K562 (cell line): ENCODE data around the gene SP6. TPM values are rescaled to one million over a fixed set of nuclear protein-coding genes. Genes with fewer than 3 reads are reported as not detected.

Experiments used
- ATAC-seq: fragments of 200-7000 bp; cut with Tn5 transposase; 3 replicates; pipeline ENCODE4 v1.9.1; 2020; ENCODE audit warnings: moderate library complexity
- BruUV-seq: library from RNA; stranded (reverse); fragments of 400-500 nt; replicated peaks from 2 replicates; lab custom pipeline; 2021; lab: Mats Ljungman, UMichigan
- CTCF ChIA-PET: fragments of 300-600 bp; formaldehyde crosslinking; extraction: SDS; loops from one replicate; lab custom pipeline; 2021; ENCODE audit warnings: low intra/inter-chr PET ratio; lab: Yijun Ruan, JAX
- POLR2A ChIA-PET: fragments of 300-600, 350-650 bp; sonication (Branson Sonifier 250); formaldehyde crosslinking; extraction: SDS; loops from one replicate; lab custom pipeline; 2021; ENCODE audit warnings: antibody characterized with exemption, inconsistent platforms; lab: Yijun Ruan, JAX
- DNase-seq, 4 experiments: peaks; one replicate each; pipeline versions ENCODE4 v3.0.0 to v3.0.0-alpha.2; 2011 to 2018; ENCODE audit warnings: low spot score in 3 of 4, mixed read lengths in 3 of 4; ENCODE audit errors: extremely low read depth in 1 of 4
- FAIRE-seq: peaks from 2 replicates; lab custom pipeline; 2011; peaks lifted over from hg19 to GRCh38; lab: Jason Lieb, UNC
- H2AFZ ChIP-seq: 2 replicates; pipeline ENCODE4 v1.6.0; 2011; ENCODE audit warnings: low read depth, low read length, control low read depth, inconsistent platforms
- H3K27ac ChIP-seq: fragments of 200-600 bp; 3 replicates; pipeline ENCODE4 v1.8.0; 2011; ENCODE audit warnings: low read depth, mild to moderate bottlenecking, control low read depth, inconsistent platforms, low read length, moderate library complexity, mixed read lengths; ENCODE audit errors: extremely low read depth
- H3K27me3 ChIP-seq, 2 experiments: fragments of 300-600 bp in 1 of 2; 2 replicates in 1 of 2; 3 replicates in 1 of 2; pipeline versions ENCODE4 v1.6.0 to v1.8.0; 2011; ENCODE audit warnings: inconsistent platforms in 2 of 2, low read length in 2 of 2, mild to moderate bottlenecking in 1 of 2, mixed read lengths in 1 of 2, moderate library complexity in 1 of 2; ENCODE audit not compliant: control insufficient read depth in 2 of 2, insufficient read depth in 2 of 2
- H3K36me3 ChIP-seq: fragments of 300-600 bp; 3 replicates; pipeline ENCODE4 v1.8.0; 2011; ENCODE audit warnings: mild to moderate bottlenecking, low read length, inconsistent platforms; ENCODE audit not compliant: control insufficient read depth, insufficient read depth
- H3K4me1 ChIP-seq, 2 experiments: fragments of 200-600 bp in 1 of 2; replicated peaks in 1 of 2; 2 replicates in 1 of 2; 3 replicates in 1 of 2; pipeline versions ENCODE4 v1.5.1 to v1.8.0; 2011; ENCODE audit warnings: inconsistent platforms in 2 of 2, low read length in 2 of 2, mild to moderate bottlenecking in 1 of 2, mixed read lengths in 1 of 2, moderate library complexity in 1 of 2; ENCODE audit not compliant: control insufficient read depth in 2 of 2, insufficient read depth in 2 of 2
- H3K4me2 ChIP-seq: 2 replicates; pipeline ENCODE4 v1.6.1; 2011; ENCODE audit warnings: low read length, control low read depth, inconsistent platforms, mixed read lengths; ENCODE audit not compliant: insufficient read depth
- H3K4me3 ChIP-seq: fragments of 200-600 bp; sonication (generic), shearing (Covaris generic); 2 replicates; pipeline ENCODE4 v1.5.1; 2016; ENCODE audit warnings: control low read depth, inconsistent platforms
- H3K79me2 ChIP-seq: fragments of 200-600 bp; 3 replicates; pipeline ENCODE4 v1.8.0; 2011; ENCODE audit warnings: low read length, inconsistent platforms; ENCODE audit not compliant: control insufficient read depth, insufficient read depth
- H3K9ac ChIP-seq, 2 experiments: 2 replicates each; pipeline versions ENCODE4 v1.6.0 to v1.6.1; 2011; ENCODE audit warnings: low read depth in 2 of 2, low read length in 2 of 2, control low read depth in 1 of 2, inconsistent platforms in 1 of 2, mild to moderate bottlenecking in 1 of 2, mixed read lengths in 1 of 2; ENCODE audit not compliant: insufficient read depth in 1 of 2
- H3K9me1 ChIP-seq: one replicate; pipeline ENCODE4 v1.6.0; 2011; ENCODE audit warnings: inconsistent platforms, mild to moderate bottlenecking, low read length, moderate library complexity; ENCODE audit not compliant: control insufficient read depth, insufficient read depth
- H3K9me3 ChIP-seq: replicated peaks from 2 replicates; pipeline ENCODE4 v1.5.1; 2011; ENCODE audit warnings: low read depth, low read length, inconsistent platforms; ENCODE audit not compliant: control insufficient read depth, insufficient read depth
- H4K20me1 ChIP-seq: replicated peaks from 2 replicates; pipeline ENCODE4 v1.6.1; 2011; ENCODE audit warnings: low read length, inconsistent platforms, mixed read lengths; ENCODE audit not compliant: control insufficient read depth, insufficient read depth
- ATF1 ChIP-seq, 2 experiments: fragments of 450-650 bp in 1 of 2; IDR thresholded peaks; 2 replicates each; pipeline ENCODE4 v1.6.1; 2016; ENCODE audit warnings: missing compliant biosample characterization in 1 of 2, missing genetic modification characterization in 1 of 2
- E2F1 ChIP-seq: sonication (generic); formaldehyde crosslinking; IDR thresholded peaks from 2 replicates; pipeline ENCODE4 v1.8.1; 2023; ENCODE audit warnings: mild to moderate bottlenecking, missing genetic modification reagents, moderate library complexity
- FOXP1 ChIP-seq: sonication (generic); formaldehyde crosslinking; IDR thresholded peaks from 2 replicates; pipeline ENCODE4 v1.8.0; 2022; ENCODE audit warnings: mild to moderate bottlenecking, missing genetic modification reagents
- GABPB2 ChIP-seq: fragments of 250-450 bp; sonication (Bioruptor Pico); conservative IDR thresholded peaks from 2 replicates; pipeline ENCODE4 v1.5.1; 2021; ENCODE audit warnings: mild to moderate bottlenecking
- SNRNP70 ChIP-seq: fragments of 200-400 bp; formaldehyde crosslinking; optimal IDR thresholded peaks from 2 replicates; pipeline ENCODE3; 2017; ENCODE audit warnings: low read depth, low read length
- SRSF9 ChIP-seq: fragments of 200-400 bp; formaldehyde crosslinking; IDR thresholded peaks from 2 replicates; pipeline ENCODE4 v1.6.1; 2017; ENCODE audit warnings: low read depth, low read length, borderline replicate concordance
- TAF1 ChIP-seq: IDR thresholded peaks from 2 replicates; pipeline ENCODE4 v1.6.1; 2011; ENCODE audit warnings: mild to moderate bottlenecking, low read length, moderate library complexity; ENCODE audit not compliant: insufficient read depth, control insufficient read depth, severe bottlenecking; ENCODE audit errors: extremely low read depth
- THRAP3 ChIP-seq: fragments of 450-650 bp; IDR thresholded peaks from 2 replicates; pipeline ENCODE4 v1.6.1; 2016; ENCODE audit warnings: mild to moderate bottlenecking, inconsistent platforms, borderline replicate concordance
- UBTF ChIP-seq, 2 experiments: IDR thresholded peaks; 2 replicates each; pipeline ENCODE4 v1.6.1; 2012; ENCODE audit warnings: improper control_type of control experiment in 2 of 2, low read depth in 2 of 2, low read length in 2 of 2, borderline replicate concordance in 1 of 2
- VEZF1 ChIP-seq: fragments of 200-800 bp; sonication (Bioruptor generic); IDR thresholded peaks from 2 replicates; pipeline ENCODE4 v1.6.1; 2017; ENCODE audit warnings: missing genetic modification characterization, missing compliant biosample characterization
- ZBTB1 ChIP-seq: sonication (generic); formaldehyde crosslinking; IDR thresholded peaks from 2 replicates; pipeline ENCODE4 v1.8.1; 2023; ENCODE audit warnings: missing genetic modification reagents, low read depth, mild to moderate bottlenecking, borderline replicate concordance
- ZBTB8A ChIP-seq: fragments of 450-650 bp; IDR thresholded peaks from 2 replicates; pipeline ENCODE4 v1.6.1; 2018; ENCODE audit warnings: mild to moderate bottlenecking, moderate library complexity; ENCODE audit not compliant: partially characterized antibody
- ZFP1 ChIP-seq: fragments of 450-650 bp; formaldehyde crosslinking; IDR thresholded peaks from 2 replicates; pipeline ENCODE4 v1.4.0; 2020; ENCODE audit warnings: mild to moderate bottlenecking, mixed read lengths
- ZNF175 ChIP-seq: fragments of 200-800 bp; sonication (Bioruptor generic); IDR thresholded peaks from 2 replicates; pipeline ENCODE4 v1.6.1; 2016; ENCODE audit warnings: low read depth, mild to moderate bottlenecking, missing genetic modification characterization, missing compliant biosample characterization
- ZNF408 ChIP-seq: fragments of 250-450 bp; sonication (Bioruptor Pico); IDR thresholded peaks from 2 replicates; pipeline ENCODE4 v1.4.0; 2020; ENCODE audit warnings: low read depth, mild to moderate bottlenecking, moderate library complexity
- ZNF444 ChIP-seq: fragments of 250-450 bp; sonication (Bioruptor Pico); IDR thresholded peaks from 2 replicates; pipeline ENCODE4 v1.4.0; 2020; ENCODE audit warnings: mild to moderate bottlenecking, moderate library complexity
- WGBS: fragments of 100-300 bp; shearing (Covaris generic); methylation state at CpG from one replicate; pipeline ENCODE4 v1.1.6; 2016; ENCODE audit warnings: low coverage, mixed read lengths; ENCODE audit not compliant: insufficient coverage; ENCODE audit errors: missing lambda C conversion rate; 5-methylcytosine and 5-hydroxymethylcytosine counted together
- in situ Hi-C: fragments of 300-500 bp; cut with MboI; formaldehyde crosslinking; loops from 4 replicates; pipeline ENCODE4 v1.15.0; 2018; ENCODE audit warnings: inconsistent platforms, mixed read lengths
- intact Hi-C: fragments of 100-400 bp; cut with micrococcal nuclease; formaldehyde crosslinking; loops from 2 replicates; pipeline ENCODE4 v1.14.2; 2022
- polyA plus RNA-seq, 8 experiments: library from polyadenylated mRNA; depleted of rRNA in 4 of 8; stranded (reverse) in 5 of 8; unstranded in 3 of 8; fragments of >200 nt; fragmentation: Nextera tagmentation in 2 of 8; fragmentation: Illumina TruSeq in 1 of 8; extraction: Ambion mirVana in 2 of 8; extraction: Trizol in 1 of 8; gene quantifications; 2 replicates each; pipeline versions ENCODE4 v1.2.1 to v1.2.3, GENCODE V29; 2011 to 2014; ENCODE audit warnings: inconsistent platforms in 1 of 8, missing spikeins in 1 of 8
- total RNA-seq, 7 experiments: library from RNA; depleted of rRNA in 6 of 7; stranded (reverse); fragments of >200 nt in 6 of 7; fragmentation: Illumina TruSeq in 2 of 7; extraction: Trizol in 2 of 7; gene quantifications; 2 replicates each; pipeline versions ENCODE4 v1.2.1 to v1.2.3, GENCODE V29; 2011 to 2021; ENCODE audit warnings: low replicate concordance in 1 of 7

The SP6 gene
- total and polyA plus RNA-seq, 9 of the 15 experiments (the other 6 are each of a cell fraction or from before 2014, with no cell fraction given) = 0.11 to 7.9 (median 2.2) TPM

- WGBS = 57% methylated on average over 6 of the region's 7 CpGs
- ChIA-PET CTCF (no interaction called here), POLR2A (interaction anchor here (1.0 to 1.7 kb wide), 3 partner anchors 14 to 1027 kb away, joined by 3 to 8 read pairs (median 3); partner anchors contain the start of gene SP2)
- H4K20me1 ChIP-seq = no peaks in the 10 kb centered on the region
- no peak overlapping the region for H3K27ac ChIP-seq
- H3K27me3 ChIP-seq = no peaks in the 10 kb centered on the region; a peak in 1 of 5 replicates
- no peak overlapping the region for H3K9ac ChIP-seq
- intact Hi-C loops = no loop called here
- in situ Hi-C loops = no loop called here
- no peaks in the 10 kb centered on the region for H3K79me2 ChIP-seq
- BruUV-seq = no TSS peak
- H3K9me3 ChIP-seq = no peaks in the 10 kb centered on the region
- H3K36me3 ChIP-seq = no peaks in the 10 kb centered on the region
- no peak overlapping the region for H2AFZ ChIP-seq
- no peak overlapping the region for H3K4me2 ChIP-seq
- ATAC-seq (no peak), DNase-seq (no peak), FAIRE-seq (no peak)
- no peaks in the 10 kb centered on the region for H3K9me1 ChIP-seq
- no peak overlapping the region for H3K4me3 ChIP-seq
- peaks cover 47 to 50% of the 10 kb centered on the region in 2 experiments for H3K4me1 ChIP-seq
- TF ChIP-seq ZNF408 = no peak
- no peak for TF ChIP-seq VEZF1 (CRISPR knock-in tag)
- TF ChIP-seq UBTF (IDR thresholded peaks at IDR 0.05; ENCODE audit: borderline replicate concordance in 1 of 2, low read depth in 2 of 2, low read length in 2 of 2) = no peak
- TF ChIP-seq GABPB2 = no peak
- no peak for TF ChIP-seq FOXP1
- TF ChIP-seq E2F1 (CRISPR knock-in tag) = no peak
- no peak for TF ChIP-seq SNRNP70
- no peak for TF ChIP-seq ZNF444 (CRISPR knock-in tag)
- TF ChIP-seq ATF1 (CRISPR knock-in tag; IDR thresholded peaks at IDR 0.05) = no peak
- TF ChIP-seq ATF1 (tag; IDR thresholded peaks at IDR 0.05) = no peak
- no peak for TF ChIP-seq ZBTB1 (CRISPR knock-in tag)
- no peak for TF ChIP-seq TAF1
- no peak for TF ChIP-seq ZBTB8A
- TF ChIP-seq ZNF175 = no peak
- no peak for TF ChIP-seq SRSF9
- no peak for TF ChIP-seq THRAP3
- TF ChIP-seq ZFP1 = no peak
These were observed 31.3 kb upstream of the SP6 start for GRCh38 chr17:47882247-47882646.
